Mesothelial cell of epicardium (in vitro differentiated cells): ENCODE data around the gene MTR. TPM values are rescaled to one million over a fixed set of nuclear protein-coding genes. Genes with fewer than 3 reads are reported as not detected.

Experiments used
- DNase-seq, 2 experiments: peaks; one replicate each; pipeline ENCODE4 v3.0.0; 2021; ENCODE audit warnings: low spot score in 2 of 2; ENCODE audit not compliant: unreplicated experiment in 2 of 2
- H3K27ac Mint-ChIP-seq: 2 replicates; pipeline ENCODE4 v1.8.0; 2021; ENCODE audit warnings: mixed read lengths
- H3K27me3 Mint-ChIP-seq: 2 replicates; pipeline ENCODE4 v1.8.0; 2021; ENCODE audit warnings: low read depth, mixed read lengths
- H3K36me3 Mint-ChIP-seq: 2 replicates; pipeline ENCODE4 v1.8.0; 2021; ENCODE audit warnings: mixed read lengths
- H3K4me1 Mint-ChIP-seq: 2 replicates; pipeline ENCODE4 v1.8.0; 2021; ENCODE audit warnings: mixed read lengths
- H3K4me3 Mint-ChIP-seq: 2 replicates; pipeline ENCODE4 v1.8.0; 2021; ENCODE audit warnings: mild to moderate bottlenecking, moderate library complexity, mixed read lengths
- H3K9me3 Mint-ChIP-seq: 2 replicates; pipeline ENCODE4 v1.8.0; 2021; ENCODE audit warnings: mixed read lengths
- CTCF ChIP-seq: fragments of 200-600 bp; sonication (generic); IDR thresholded peaks from one replicate; pipeline ENCODE4 v1.5.0; 2021; ENCODE audit warnings: antibody characterized with exemption; ENCODE audit not compliant: unreplicated experiment
- total RNA-seq: library from RNA; stranded (reverse); gene quantifications from 3 replicates; pipeline ENCODE4 v1.2.1, GENCODE V29; 2021

MTR gene
- total RNA-seq, 1 donor from 2014 or later: 62.5 TPM

- no peak for DNase-seq
- H3K36me3 Mint-ChIP-seq: peaks cover 50% of the 10 kb centered on the region
- no peaks in the 10 kb centered on the region for H3K27me3 Mint-ChIP-seq
- H3K4me3 Mint-ChIP-seq: no peak overlapping the region
- no peaks in the 10 kb centered on the region for H3K9me3 Mint-ChIP-seq
- H3K27ac Mint-ChIP-seq: peak overlapping the region; percentile 44
- no peak for TF ChIP-seq CTCF
- H3K4me1 Mint-ChIP-seq: peaks cover 43% of the 10 kb centered on the region
Observed at GRCh38 chr1:236893626-236894545, 98.8 kb downstream of the MTR start.

DNA sequence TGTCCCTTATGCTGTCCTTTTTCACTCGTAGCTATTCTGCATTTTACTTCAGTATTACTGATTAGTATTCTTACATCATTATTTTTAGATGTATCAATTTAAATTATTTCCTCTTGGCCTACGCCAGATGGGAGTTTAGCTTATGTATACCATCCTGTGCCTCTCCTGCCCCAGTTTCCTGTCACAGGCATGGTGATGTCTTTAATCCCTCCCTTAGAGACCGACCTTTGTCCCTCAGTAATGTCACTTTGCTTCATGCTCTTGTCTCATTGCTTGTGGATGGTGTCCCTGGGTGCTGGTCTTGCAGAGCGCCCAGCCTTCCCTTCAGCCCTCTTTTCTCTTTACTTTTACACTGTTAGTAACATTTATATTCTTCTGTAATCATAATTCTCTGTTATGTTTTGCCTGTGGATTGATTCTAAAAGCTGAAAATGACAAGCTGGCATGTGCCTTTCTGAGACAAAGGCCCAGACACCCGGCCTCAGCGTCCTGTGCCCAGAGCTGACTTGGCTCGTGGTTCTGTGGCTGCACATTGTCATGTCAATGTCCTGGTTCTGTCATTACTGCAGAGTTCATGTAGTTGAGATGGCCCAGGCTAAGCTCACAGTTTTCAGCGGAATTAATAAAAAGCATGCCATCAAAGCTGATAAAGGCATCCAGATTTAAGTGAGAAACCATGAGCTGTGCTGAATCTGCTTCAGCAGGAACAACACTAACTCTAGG, 100.7 kb downstream of the MTR start:
- no peak for TF ChIP-seq CTCF
- no peaks in the 10 kb centered on the region for H3K27me3 Mint-ChIP-seq
- no peak for DNase-seq
- H3K4me1 Mint-ChIP-seq: peaks cover 27% of the 10 kb centered on the region
- H3K4me3 Mint-ChIP-seq: no peak overlapping the region
- peaks cover 58% of the 10 kb centered on the region for H3K36me3 Mint-ChIP-seq
- peaks cover 2% of the 10 kb centered on the region for H3K9me3 Mint-ChIP-seq
- H3K27ac Mint-ChIP-seq: no peak overlapping the region

- DNase-seq: no peak
- Mint-ChIP-seq H3K9me3 (peaks cover 7% of the 10 kb centered on the region), H3K36me3 (peaks cover 63% of the 10 kb centered on the region), H3K4me1 (peaks cover 19% of the 10 kb centered on the region), H3K27ac (no peak overlapping the region), H3K4me3 (no peak overlapping the region), H3K27me3 (no peaks in the 10 kb centered on the region)
- TF ChIP-seq CTCF: no peak
Observed at GRCh38 chr1:236896716-236897115, 101.6 kb downstream of the MTR start.

DNA sequence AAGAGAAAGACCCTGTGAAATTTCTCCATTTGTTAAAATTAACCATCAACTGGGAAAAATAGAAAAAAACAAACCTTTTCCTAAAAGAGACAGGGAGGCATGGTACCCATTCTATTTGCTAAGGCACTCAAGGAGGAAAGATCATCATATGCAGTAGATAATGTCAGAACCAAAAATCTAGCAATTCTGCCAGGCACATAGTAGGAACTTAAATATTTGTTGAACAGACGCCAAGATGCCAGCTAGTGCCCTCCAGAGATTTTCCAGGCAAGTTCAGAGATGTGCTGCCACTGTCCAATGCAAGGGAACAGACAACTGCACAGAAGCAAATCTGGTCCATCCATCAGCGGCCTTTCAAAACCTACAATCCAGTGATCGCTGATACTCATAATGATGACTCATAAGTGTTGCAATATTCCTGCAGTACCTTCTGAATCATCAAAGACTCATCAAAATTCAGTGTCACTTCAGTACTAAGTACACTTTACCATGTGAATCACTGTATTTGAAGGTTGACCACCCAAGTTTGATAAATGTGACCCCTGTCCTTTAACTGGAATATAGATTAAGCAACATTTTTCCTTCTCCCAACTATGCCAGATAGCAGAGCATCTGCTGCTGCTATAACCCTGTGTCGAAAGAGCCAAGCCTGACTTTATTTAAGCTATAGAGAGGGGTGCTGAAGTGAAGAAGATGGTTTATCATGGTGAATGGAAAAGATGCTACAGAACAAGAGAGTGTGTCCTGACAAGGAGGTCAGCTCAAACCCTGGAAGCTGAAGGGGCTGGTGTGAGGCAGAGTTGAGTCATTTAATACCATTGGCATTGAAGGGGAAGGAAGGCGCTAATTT, 110.0 kb downstream of the MTR start:
- H3K36me3 Mint-ChIP-seq: peaks cover 32% of the 10 kb centered on the region
- peaks cover 27% of the 10 kb centered on the region for H3K9me3 Mint-ChIP-seq
- no peaks in the 10 kb centered on the region for H3K27me3 Mint-ChIP-seq
- H3K4me1 Mint-ChIP-seq: peaks cover 31% of the 10 kb centered on the region
- TF ChIP-seq CTCF: no peak
- no peak for DNase-seq
- H3K27ac Mint-ChIP-seq: no peak overlapping the region
- H3K4me3 Mint-ChIP-seq: no peak overlapping the region

DNA sequence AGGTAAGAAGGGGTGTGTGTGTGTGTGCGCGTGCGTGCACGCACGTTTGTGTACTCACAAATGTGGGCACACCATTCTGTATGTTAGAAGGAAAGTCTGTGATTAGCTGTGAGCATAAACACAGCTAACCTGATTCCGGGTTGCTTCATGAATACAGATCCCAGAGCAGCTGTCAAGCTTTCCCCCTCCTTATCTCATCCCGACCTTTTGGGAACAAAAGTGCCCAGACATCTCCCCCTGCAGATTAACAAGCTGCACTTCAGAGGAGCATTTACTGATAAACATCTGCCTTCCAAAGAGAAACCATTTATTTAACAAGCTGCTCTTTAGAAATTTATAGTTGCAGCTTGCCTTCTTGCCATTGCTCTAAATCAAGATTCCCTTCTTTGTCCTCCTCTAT, 112.1 kb downstream of the MTR start:
- H3K4me1 Mint-ChIP-seq: peaks cover 31% of the 10 kb centered on the region

More for the DNA sequence above, 112.1 kb downstream of the MTR start:
- H3K4me3 Mint-ChIP-seq: no peak overlapping the region
- H3K36me3 Mint-ChIP-seq: peaks cover 16% of the 10 kb centered on the region
- H3K27me3 Mint-ChIP-seq: no peaks in the 10 kb centered on the region
- no peak for TF ChIP-seq CTCF
- DNase-seq: no peak
- peaks cover 20% of the 10 kb centered on the region for H3K9me3 Mint-ChIP-seq
- H3K27ac Mint-ChIP-seq: peak overlapping the region; percentile 50
